NCI-H187 treated with DMSO at 0.1 percent for 48 hours (cell line): ENCODE measurements around the gene ABL2.
"Not testable (repeated sequence)": the region's sequence is repeated elsewhere in the genome, so short reads cannot be mapped to it uniquely, and the experiment has no call there.

Source experiments
- DNase-seq: peaks from one replicate; lab custom pipeline; 2025; lab: John Stamatoyannopoulos, UW

ABL2 gene

DNA sequence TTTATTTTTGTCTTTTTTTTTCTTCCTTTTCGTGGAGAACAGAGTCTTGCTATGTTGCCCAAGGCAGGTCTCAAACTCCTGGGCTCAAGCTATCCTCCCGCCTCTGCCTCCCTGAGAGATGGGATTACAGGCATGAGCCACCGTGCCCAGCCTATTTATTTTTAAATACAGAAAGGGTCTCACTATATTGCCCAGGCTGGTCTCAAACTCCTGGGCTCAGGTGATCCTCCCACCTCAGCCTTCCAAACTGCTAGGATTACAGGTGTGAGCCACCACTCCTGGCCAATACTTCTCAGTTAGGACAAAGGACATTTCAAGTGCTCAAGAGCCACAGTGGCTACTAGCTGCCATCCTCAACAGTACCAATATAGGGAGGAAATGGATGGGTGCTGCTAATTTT lies 16.2 kb downstream of the ABL2 start:
- DNase-seq: not testable (repeated sequence)

DNA sequence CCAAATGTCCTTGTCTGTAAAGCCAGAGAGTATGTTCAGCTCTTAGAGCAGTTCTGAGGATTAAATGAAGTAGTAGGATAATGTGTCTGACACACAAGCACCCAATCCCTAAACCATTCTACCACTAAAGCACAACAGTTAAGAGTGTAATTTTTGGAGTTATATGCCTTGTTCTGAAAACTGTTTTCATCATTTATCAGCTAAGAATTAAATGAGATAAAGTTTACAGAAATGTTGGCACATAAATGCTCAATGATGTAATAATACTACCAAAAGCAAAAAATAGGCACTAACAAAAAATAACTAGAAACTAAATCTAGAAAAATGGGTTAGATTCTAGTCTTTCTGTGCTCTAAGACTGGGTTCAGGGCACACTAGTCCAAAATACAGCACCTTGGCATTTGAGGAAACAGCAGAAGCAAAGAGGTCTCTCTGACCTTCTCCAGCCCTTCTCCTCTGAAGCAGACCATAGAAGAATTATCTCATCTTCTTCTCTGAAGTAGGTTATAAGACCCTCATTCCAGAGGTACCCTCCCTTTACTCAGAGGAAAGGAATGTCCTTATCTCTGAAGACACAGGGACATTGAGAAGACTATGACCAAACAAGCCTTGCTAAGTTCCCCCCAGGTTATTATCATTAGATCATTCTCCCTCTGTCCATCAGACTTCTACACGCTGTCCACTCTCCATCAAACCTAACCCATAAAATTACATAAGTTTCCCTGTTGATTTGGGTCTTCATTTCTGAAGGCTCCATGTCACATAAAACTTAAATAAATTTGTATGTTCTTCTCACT lies 20.6 kb downstream of the ABL2 start:
- no peak for DNase-seq

DNA sequence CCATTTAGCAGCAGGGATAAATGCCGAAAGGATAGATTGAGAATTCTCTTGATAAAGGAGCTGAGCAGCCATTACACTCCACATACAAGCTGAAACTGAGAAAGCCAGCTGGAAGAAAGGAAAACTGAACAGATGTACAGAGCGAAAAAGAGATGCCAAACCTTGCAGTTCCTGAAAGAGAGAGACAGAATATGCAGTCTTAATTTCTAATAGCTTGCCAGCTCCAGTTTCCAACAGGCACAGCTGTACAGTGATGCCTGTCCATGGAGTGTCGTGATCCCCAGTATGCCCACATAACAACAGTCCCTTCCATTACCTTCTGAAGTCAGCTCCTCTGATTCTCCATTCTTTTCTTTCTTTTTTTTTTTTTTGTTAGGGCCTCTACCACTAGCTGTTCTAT lies 22.7 kb downstream of the ABL2 start:
- DNase-seq: no peak

DNA sequence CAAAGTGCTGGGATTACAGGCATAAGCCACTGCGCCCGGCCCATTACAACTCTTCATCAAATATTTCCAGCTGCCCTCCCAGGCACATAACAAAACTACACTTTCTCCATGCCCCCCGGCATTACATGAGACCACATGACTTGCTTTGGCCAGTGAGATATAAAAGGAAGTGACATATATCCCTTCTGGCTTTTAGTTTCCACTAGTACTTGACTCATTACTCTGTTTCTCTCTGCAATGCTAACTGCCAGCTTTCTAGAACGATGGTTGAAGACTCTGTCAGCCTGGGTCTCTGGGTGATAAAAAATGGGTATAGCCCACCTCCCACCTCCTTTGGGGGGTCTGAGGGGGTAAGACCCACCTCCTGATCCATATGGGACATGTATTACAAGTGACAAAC lies 24.2 kb downstream of the ABL2 start:
- no peak for DNase-seq

DNA sequence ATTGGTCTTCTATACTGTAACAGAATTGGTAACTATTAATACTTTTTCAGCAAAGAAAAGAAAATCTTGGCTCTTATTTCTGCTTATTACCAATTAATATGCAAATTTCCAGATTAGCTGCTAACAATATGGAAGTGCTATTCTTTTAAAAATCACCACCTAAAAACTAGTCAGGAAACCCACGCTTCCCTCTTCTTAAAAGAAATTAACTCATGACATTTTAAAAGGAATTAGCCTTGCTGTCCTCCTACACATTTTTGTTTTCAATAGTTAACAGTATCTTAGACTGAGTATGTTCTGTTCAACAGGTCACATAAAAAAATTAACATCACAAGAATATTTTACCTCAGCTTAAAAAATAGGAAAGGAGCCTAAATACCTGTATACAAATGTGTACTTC lies 27.3 kb downstream of the ABL2 start:
- DNase-seq: no peak

DNA sequence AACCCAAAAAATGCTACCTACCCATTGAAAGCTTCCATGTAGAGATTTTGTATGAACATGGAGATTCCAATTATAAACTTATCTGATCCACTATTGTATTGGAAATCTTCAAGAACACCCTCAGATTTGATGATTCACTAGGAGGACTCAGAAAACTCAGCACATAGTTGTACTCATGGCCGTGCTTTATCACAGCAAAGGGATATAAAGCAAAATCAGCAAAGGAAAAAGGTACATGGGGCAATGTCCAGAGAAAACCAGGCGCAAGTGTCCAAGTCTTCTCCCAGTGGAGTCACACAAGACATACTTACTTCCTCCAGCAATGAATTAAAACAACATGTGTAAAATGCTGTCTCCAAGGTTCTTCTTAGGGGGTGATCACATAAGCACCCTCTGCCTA lies 28.9 kb downstream of the ABL2 start:
- DNase-seq: no peak

DNA sequence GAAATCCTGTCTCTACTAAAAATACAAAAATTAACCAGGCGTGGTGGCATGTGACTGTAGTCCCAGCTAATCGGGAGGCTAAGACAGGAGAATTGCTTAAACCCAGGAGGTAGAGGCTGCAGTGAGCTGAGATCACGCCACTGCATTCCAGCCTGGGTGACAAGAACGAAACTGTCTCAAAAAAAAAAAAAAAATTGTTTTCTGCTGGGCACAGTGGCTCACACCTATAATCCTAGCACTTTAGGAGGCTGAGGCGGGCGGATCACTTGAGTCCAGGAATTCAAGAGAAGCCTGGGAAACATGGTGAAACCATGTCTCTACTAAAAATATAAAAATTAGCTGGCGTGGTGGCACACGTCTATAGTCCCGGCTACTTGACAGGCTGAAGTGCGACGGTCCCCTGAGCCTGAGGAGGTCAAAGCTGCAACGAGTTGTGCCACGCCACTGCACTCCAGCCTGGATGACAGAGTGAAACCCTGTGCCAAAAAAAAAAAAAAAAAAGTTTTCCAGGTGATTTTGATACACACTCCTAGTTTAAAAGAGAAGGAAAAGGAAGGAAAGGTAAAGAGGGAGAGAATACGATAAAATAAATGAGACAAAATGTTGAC lies 31.7 kb downstream of the ABL2 start:
- no peak for DNase-seq

DNA sequence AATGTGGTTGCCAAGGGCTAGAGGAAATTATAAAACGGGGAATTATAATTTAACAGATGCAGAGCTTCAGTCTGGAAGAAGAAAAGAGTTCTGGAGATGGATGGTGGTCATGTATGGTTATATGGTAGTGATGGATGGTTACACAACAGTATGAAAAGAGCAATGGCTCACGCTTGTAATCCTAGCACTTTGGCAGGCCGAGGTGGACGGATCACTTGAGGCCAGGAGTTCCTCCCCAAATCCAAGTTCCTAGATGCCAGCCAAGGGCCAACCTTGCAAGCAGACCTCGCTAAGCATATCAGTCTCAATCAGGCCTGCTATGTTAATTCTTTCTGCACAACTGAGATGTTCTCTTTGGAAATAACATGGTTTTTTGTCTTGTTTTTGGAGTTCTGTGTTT lies 33.6 kb downstream of the ABL2 start:
- DNase-seq: not testable (repeated sequence)

DNA sequence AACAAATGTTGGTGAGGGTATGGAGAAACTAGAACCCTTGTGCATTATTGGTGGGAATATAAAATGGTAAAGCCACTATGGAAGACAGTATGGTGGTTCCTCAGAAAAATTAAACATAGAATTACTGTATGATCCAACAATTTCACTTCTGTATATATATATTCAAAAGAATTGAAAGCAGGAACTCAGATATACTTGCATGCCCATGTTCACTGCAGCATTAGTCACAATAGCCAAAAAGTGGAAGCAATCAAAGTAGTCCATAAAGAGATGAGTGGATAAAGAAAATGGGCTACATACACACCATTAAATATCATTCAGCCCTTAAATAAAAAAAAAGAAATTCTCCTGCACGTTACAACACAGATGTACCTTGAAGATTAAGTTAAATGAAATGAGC lies 34.1 kb downstream of the ABL2 start:
- no peak for DNase-seq

DNA sequence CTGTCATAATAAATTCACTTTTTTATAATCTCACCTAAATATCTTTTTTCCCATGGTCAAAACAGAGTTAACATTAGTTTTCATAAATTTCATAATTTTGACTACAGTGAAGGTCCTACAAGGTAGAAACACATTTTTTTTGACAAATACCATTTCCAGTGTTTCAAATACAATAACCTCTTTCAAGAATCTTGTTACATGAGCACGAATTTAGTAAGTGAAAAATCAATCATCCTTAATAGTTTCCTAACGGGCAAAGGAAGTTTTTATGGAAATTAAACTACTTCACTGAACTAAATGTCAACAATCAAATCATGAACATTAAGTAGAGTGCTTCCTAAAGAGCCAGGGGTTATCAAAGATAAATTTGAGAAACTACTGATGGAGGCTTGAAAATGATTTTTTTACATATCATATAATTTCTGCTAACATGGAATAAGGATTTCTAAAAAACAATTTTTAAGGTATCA lies 35.4 kb downstream of the ABL2 start:
- no peak for DNase-seq

DNA sequence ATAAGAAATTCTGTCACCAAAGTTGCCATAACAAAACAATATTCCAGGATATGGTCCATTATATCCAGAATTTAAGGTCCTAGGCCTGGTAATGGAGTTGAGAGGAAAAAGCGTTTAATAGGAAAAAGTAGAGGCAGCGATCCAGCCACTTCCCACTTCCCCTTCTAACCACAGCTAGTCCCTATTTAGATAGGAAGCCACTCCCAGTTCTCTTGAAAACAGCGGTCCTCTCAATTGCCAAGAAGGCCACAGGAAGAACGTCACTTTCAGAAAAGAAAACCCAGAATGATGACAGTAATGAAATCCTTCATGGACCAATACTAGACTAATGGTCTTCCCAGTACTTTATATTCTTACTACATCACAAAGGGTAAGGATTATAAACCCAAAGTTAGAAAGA lies 38.6 kb downstream of the ABL2 start:
- no peak for DNase-seq

DNA sequence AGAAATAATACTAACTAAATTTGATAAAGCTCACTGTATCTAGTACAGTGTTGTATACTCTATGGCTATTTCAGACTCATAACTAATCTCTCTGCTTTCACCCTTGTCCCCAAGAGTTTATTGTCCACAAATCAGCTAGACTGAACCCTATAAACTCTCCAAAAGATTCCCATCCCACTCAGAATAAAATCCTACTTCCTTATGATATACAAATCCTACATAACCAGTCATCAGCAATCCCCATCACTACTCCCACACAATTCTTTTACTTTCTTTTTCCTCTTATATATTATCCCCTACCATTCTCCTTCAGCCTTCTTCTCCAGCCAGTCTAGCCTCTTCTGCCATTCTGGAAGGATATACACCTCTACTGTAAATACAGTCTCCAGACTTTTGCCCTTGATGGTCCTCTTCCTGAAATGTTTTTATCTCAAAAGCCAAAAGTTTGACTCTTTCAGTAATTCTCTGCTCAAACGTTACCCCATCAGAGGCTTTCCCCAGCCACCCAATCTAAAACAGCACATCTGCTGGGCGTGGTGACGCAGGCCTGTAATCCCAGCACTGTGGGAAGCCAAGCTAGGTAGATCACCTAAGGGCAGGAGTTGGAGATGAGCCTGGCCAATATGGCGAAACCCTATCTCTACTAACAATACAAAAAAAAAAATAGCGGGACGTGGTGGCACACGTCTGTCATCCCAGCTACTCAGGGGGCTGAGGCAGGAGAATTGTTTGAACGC lies 41.6 kb downstream of the ABL2 start:
- no peak for DNase-seq

DNA sequence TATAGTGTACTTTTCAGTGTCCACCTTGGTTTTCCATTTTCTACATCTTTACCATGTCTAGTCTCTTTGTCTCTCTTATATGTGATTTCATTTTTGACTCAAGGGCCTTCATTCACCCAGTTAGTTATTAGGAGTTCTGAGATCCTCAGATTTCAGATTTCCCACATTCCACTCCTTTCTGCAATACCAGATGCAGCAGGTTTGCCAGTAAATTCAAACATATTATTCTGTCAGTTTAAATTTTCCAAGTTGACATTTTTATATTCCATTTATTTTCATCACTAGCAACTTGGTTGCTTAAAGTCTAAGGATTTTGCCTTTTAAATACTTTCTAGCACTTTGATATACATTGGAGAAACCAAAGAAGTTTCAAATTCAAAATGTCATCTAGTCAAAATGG lies 42.4 kb downstream of the ABL2 start:
- no peak for DNase-seq

DNA sequence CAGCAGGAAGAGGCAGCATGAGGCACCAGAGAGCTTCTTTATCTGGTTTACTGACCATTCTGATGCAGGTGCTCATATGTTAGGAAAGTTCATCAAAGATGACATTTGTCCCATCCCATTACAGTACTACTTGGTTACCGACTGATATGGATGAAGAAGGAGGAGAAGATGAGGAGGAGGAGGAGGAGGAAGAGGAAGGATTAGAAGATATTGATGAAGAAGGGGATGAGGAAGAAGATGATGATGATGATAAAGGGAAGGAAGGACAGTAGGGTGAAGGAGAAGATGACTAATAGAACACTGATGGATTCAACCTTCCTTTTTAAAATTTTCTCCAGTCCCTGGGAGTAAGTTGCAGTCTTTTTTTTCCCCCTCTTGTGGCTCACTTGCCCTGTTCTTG lies 45.1 kb downstream of the ABL2 start:
- no peak for DNase-seq

DNA sequence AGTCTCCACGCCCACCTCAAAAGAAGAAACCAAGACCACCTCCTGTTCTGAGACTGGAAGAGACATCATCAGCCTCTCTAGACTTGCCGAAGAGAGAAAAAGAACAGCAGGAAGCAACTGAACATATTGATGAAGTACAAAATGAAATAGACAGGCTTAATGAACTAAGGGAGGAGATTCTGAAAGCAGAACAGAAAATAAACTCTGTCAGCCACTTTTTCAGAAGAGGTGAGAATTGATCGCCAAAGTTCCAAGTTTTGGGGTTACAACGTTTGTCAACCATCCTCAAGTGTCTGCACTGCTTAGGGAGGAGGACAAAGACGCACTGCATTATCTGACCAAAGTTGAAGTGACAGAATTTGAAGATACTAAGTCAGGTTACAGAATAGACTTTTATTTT lies 45.6 kb downstream of the ABL2 start:
- DNase-seq: no peak

DNA sequence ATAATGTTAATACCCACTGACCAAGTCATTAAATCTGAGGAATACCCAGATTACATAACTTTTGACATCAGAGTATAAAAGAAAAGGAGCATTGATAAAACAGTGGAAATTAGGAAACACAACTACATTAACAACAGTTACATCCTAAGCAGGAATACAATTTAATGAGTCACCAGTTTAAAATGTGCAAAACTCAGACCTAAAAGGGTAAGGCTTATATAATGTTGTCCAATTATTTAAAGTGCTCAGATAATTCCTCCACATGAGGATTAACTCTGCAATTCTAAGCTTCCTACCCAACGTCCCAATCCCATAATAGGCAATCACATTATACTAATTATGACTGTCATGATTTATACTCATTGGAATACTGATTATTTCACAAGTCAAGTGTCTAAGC lies 50.5 kb downstream of the ABL2 start:
- DNase-seq: no peak

DNA sequence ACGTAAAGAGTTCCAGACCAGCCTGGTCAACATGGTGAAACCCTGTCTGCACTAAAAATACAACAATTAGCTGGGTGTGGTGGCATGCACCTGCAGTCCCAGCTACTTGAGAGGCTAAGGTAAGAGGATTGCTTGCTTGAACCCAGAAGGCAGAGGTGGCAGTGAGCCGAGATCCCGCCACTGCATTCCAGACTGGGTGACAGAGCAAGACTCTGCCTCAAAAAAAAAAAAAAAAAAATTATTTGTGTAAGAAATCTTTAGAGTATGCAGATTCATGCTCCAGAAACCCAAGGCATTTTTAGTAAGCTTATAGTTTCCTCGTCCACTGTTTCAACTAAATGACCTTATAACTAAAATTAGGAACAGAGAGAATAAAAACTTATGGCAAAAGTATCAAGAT lies 51.3 kb downstream of the ABL2 start:
- DNase-seq: no peak

DNA sequence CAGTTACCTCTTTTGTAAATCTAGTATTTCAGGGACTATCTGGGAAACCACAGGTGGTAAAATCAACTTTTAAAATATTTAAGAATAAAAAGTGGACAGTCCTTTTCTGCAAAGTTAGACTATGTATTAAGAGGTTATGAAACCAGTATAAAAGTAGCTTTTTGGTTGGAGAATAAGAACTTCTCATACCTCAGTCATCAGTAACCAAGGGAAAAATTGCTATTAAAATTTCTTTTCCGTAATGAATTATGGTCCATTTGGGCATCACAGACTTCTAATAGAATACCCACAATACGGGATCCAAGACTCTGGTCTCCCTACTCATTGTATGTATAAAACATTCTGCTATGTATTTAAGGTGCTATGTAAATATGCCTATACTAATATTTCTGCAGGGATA lies 51.9 kb downstream of the ABL2 start:
- DNase-seq: no peak

DNA sequence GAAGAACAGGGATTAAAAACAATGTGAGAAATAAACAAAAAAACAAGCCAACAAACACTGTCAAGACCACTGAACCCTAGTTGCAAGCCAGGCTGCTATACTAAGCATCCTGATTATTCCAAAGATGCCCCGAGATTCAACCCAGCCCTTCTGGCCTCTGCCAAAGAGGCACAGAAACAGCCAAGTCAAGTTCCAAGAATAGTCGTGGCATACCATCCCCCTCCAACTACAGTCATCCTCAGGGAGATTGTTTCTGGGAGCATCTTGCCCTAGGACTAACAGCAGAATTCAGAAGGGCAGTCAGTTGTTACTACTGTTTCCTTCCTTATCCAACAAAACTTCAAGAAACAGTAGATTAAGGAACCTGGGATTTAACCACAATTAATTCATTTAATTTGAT lies 52.3 kb downstream of the ABL2 start:
- DNase-seq: no peak

DNA sequence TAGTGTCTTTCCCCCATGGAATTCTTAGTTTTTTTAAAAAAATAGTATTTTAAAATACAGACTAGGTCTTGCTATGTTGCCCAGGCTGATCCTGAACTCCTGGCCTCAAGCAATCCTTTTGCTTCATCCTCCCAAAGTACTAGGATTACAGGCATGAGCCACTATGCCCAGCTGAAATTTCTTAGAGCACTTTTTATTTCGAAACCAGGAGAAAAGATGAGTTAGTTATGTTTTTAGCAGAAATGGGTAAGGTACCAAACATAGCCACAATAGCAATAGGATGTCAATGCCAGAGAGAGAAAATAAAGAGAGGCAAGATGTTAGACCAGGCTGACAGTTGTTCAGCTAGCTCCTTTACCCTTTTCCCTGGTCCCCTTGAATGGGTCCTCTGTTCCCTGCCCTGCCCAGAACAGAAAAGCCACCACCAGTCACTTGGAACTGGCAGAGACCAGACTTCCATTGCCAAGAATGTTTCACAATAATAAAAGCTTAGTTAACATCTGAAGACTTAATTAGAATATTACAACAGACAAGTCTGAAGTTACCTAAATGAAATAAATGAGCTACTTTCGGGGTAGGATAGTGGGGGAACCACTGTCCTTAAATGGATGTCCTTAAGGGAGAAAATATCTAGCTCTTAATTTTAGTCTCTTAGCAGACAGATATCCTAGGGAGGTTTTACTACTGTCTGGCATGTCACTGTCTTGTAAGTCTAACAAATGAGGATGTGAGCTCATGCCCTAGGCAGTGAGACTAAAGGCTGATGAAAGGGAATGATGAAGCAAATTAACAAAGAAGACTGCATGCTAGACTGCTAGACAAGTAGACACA lies 54.3 kb downstream of the ABL2 start:
- no peak for DNase-seq

DNA sequence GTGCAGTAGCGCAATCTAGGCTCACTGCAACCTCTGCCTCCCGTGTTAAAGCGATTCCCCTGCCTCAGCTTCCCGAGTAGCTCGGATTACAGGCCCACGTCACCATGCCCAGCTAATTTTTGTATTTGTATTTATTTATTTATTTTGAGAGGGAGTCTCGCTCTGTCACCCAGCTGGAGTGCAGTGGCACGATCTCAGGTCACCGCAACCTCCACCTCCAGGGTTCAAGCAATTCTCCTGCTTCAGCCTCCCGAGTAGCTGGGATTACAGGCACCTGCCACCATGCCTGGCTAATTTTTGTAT lies 59.1 kb downstream of the ABL2 start:
- not testable (repeated sequence) for DNase-seq
